Embryonic facial prominence (tissue), 1 donor: ENCODE measurements around the gene PITPNM3.
A peak's percentile ranks its signal among the peaks of the same experiment; 100 is the strongest.

Experiments
- DNase-seq: peaks from one replicate; pipeline ENCODE4 v3.0.0-alpha.2; 2016; ENCODE audit errors: extremely low spot score

PITPNM3 gene

GRCh38 chr17:6444571-6445335 lies 111.6 kb downstream of the PITPNM3 start:
- no peak for DNase-seq

- DNase-seq = peak; percentile 80
Observed at GRCh38 chr17:6443692-6444570, 112.4 kb downstream of the PITPNM3 start, which contains the start of gene PIMREG. Gene PIMREG, plus strand, starts transcription at chr17:6444455. Its CDS starts 656 bp downstream, at chr17:6445111.

GRCh38 chr17:6442775-6443174 lies 113.6 kb downstream of the PITPNM3 start:
- DNase-seq = no peak

- DNase-seq = no peak
Observed at GRCh38 chr17:6439951-6440350, 116.4 kb downstream of the PITPNM3 start.

GRCh38 chr17:6437956-6438355 lies 118.4 kb downstream of the PITPNM3 start:
- DNase-seq = no peak

- no peak for DNase-seq
Observed at GRCh38 chr17:6437466-6437865, 118.9 kb downstream of the PITPNM3 start.

- no peak for DNase-seq
Observed at GRCh38 chr17:6435968-6436367, 120.4 kb downstream of the PITPNM3 start.

GRCh38 chr17:6435051-6435450 lies 121.3 kb downstream of the PITPNM3 start, which contains the start of gene AIPL1:
Gene AIPL1, minus strand, starts transcription at chr17:6435121. Its CDS starts 17 bp downstream, at chr17:6435104.
- no peak for DNase-seq

- DNase-seq = no peak
Observed at GRCh38 chr17:6430769-6431168, 125.6 kb downstream of the PITPNM3 start.

GRCh38 chr17:6429266-6429665 lies 127.1 kb downstream of the PITPNM3 start:
- DNase-seq = no peak

GRCh38 chr17:6428207-6428965 lies 128.0 kb downstream of the PITPNM3 start:
- DNase-seq = no peak

- DNase-seq = no peak
Observed at GRCh38 chr17:6427279-6427781, 129.0 kb downstream of the PITPNM3 start.

- DNase-seq = no peak
Observed at GRCh38 chr17:6426356-6427101, 129.8 kb downstream of the PITPNM3 start.

- no peak for DNase-seq
Observed at GRCh38 chr17:6425407-6425806, 130.9 kb downstream of the PITPNM3 start.

GRCh38 chr17:6423931-6424330 lies 132.4 kb downstream of the PITPNM3 start:
- DNase-seq = no peak

- no peak for DNase-seq
Observed at GRCh38 chr17:6422654-6423241, 133.6 kb downstream of the PITPNM3 start.

- no peak for DNase-seq
Observed at GRCh38 chr17:6421700-6422604, 134.4 kb downstream of the PITPNM3 start.

GRCh38 chr17:6420173-6420641 lies 136.1 kb downstream of the PITPNM3 start:
- no peak for DNase-seq

GRCh38 chr17:6415616-6416015 lies 140.7 kb downstream of the PITPNM3 start:
- no peak for DNase-seq
